SU-DHL-6 (cell line): ENCODE measurements around the gene RNU6-8.

Experiments used
- H2AFZ ChIP-seq: fragments of 200-600 bp; sonication (generic); 2 replicates; pipeline ENCODE4 v1.6.1; 2014; ENCODE audit warnings: low read depth, mild to moderate bottlenecking, moderate library complexity, mixed read lengths, antibody characterized with exemption, low read length; ENCODE audit not compliant: severe bottlenecking
- H3F3A ChIP-seq: fragments of 200-600 bp; shearing (Covaris generic); 2 replicates; pipeline ENCODE4 v1.6.0; 2016; ENCODE audit warnings: antibody characterized with exemption, mild to moderate bottlenecking; ENCODE audit not compliant: insufficient read depth
- H3K27ac ChIP-seq: fragments of 200-600 bp; sonication (generic); 2 replicates; pipeline ENCODE4 v1.5.1; 2016; ENCODE audit warnings: low read depth, mild to moderate bottlenecking, low read length, moderate library complexity, mixed read lengths
- H3K27me3 ChIP-seq: fragments of 200-600 bp; sonication (generic), shearing (Covaris generic); 2 replicates; pipeline ENCODE4 v1.6.0; 2014; ENCODE audit warnings: mild to moderate bottlenecking, low read length
- H3K36me3 ChIP-seq: fragments of 200-600 bp; sonication (generic); 2 replicates; pipeline ENCODE4 v1.6.1; 2014; ENCODE audit warnings: mild to moderate bottlenecking, low read length, mixed read lengths
- H3K4me2 ChIP-seq: fragments of 300-600, 200-600 bp; shearing (Covaris generic), sonication (generic); 2 replicates; pipeline ENCODE4 v1.6.0; 2014; ENCODE audit warnings: low read length, low read depth, mild to moderate bottlenecking; ENCODE audit not compliant: poor library complexity, severe bottlenecking
- H3K4me3 ChIP-seq: fragments of 200-600 bp; sonication (generic); 2 replicates; pipeline ENCODE4 v1.5.1; 2014; ENCODE audit warnings: antibody characterized with exemption, low read length, mild to moderate bottlenecking, mixed read lengths; ENCODE audit not compliant: insufficient read depth, poor library complexity, severe bottlenecking
- H3K79me2 ChIP-seq: fragments of 200-600 bp; sonication (generic); 2 replicates; pipeline ENCODE4 v1.6.1; 2014; ENCODE audit warnings: mild to moderate bottlenecking, low read length, moderate library complexity; ENCODE audit not compliant: insufficient read depth
- H3K9ac ChIP-seq: fragments of 200-600 bp; sonication (generic); 2 replicates; pipeline ENCODE4 v1.7.0; 2014; ENCODE audit warnings: mild to moderate bottlenecking, low read length
- H3K9me2 ChIP-seq: fragments of 200-600 bp; sonication (generic); replicated peaks from 2 replicates; pipeline ENCODE4 v1.6.1; 2014; ENCODE audit warnings: low read length; ENCODE audit not compliant: insufficient read depth
- H3K9me3 ChIP-seq: fragments of 200-600 bp; sonication (generic); 2 replicates; pipeline ENCODE4 v1.6.1; 2014; ENCODE audit warnings: low read length, mixed read lengths; ENCODE audit not compliant: insufficient read depth
- H4K20me1 ChIP-seq: fragments of 200-600 bp; sonication (generic); 2 replicates; pipeline ENCODE4 v1.6.1; 2014; ENCODE audit warnings: low read depth, mild to moderate bottlenecking, antibody characterized with exemption, low read length, moderate library complexity, mixed read lengths
- CTCF ChIP-seq: fragments of 200-600 bp; sonication (generic); IDR thresholded peaks from one replicate; pipeline ENCODE4 v1.5.1; 2017; ENCODE audit warnings: antibody characterized with exemption, mild to moderate bottlenecking, low read length, moderate library complexity; ENCODE audit not compliant: insufficient read depth, poor library complexity, severe bottlenecking
- EZH2phosphoT487 ChIP-seq: fragments of 200-600 bp; sonication (generic), shearing (Covaris generic); conservative IDR thresholded peaks from 2 replicates; pipeline ENCODE4 v1.6.1; 2018; ENCODE audit warnings: mild to moderate bottlenecking, antibody characterized with exemption, low read length, moderate library complexity, mixed read lengths

RNU6-8 gene

GRCh38 chr14:32202998-32203882 lies at the start of gene RNU6-8:
TSS of gene RNU6-8 (minus strand) at chr14:32203269.
- H3K9me3 ChIP-seq = no peaks in the 10 kb centered on the region
- no peaks in the 10 kb centered on the region for H3K36me3 ChIP-seq
- peak within 1 kb of the TSS; percentile 52 for H3K9ac ChIP-seq
- H4K20me1 ChIP-seq = no peaks in the 10 kb centered on the region
- TF ChIP-seq CTCF = no peak
- no peak for TF ChIP-seq EZH2phosphoT487
- H3F3A ChIP-seq = peaks cover 20% of the 10 kb centered on the region
- H3K27me3 ChIP-seq = no peaks in the 10 kb centered on the region
- H3K9me2 ChIP-seq = no peaks in the 10 kb centered on the region
- H2AFZ ChIP-seq = peak within 1 kb of the TSS; percentile 96
- H3K4me2 ChIP-seq = peak within 1 kb of the TSS; percentile 93
- no peaks in the 10 kb centered on the region for H3K79me2 ChIP-seq
- peak within 1 kb of the TSS; percentile 67 for H3K4me3 ChIP-seq
- peak within 1 kb of the TSS; percentile 49; the same call in 1 of the 2 replicates for H3K27ac ChIP-seq

GRCh38 chr14:32252030-32252670 lies 49.1 kb upstream of the RNU6-8 start:
- Histone ChIP-seq H3K9ac (no peak overlapping the region), H3K27ac (no peak overlapping the region), H2AFZ (peak overlapping the region; percentile 70), H3K4me3 (no peak overlapping the region), H3K36me3 (no peaks in the 10 kb centered on the region), H3K4me2 (no peak overlapping the region), H3K9me3 (no peaks in the 10 kb centered on the region), H4K20me1 (no peaks in the 10 kb centered on the region), H3K79me2 (no peaks in the 10 kb centered on the region), H3F3A (no peaks in the 10 kb centered on the region), H3K9me2 (no peaks in the 10 kb centered on the region), H3K27me3 (no peaks in the 10 kb centered on the region)
- no peak for TF ChIP-seq EZH2phosphoT487
- TF ChIP-seq CTCF = peak; percentile 87

GRCh38 chr14:32251530-32251929 lies 48.5 kb upstream of the RNU6-8 start:
- H3F3A ChIP-seq = no peaks in the 10 kb centered on the region
- H3K27me3 ChIP-seq = no peaks in the 10 kb centered on the region
- no peaks in the 10 kb centered on the region for H3K9me3 ChIP-seq
- no peaks in the 10 kb centered on the region for H4K20me1 ChIP-seq
- H3K4me3 ChIP-seq = no peak overlapping the region
- peak overlapping the region; percentile 70 for H2AFZ ChIP-seq
- H3K9ac ChIP-seq = no peak overlapping the region
- H3K4me2 ChIP-seq = no peak overlapping the region
- H3K79me2 ChIP-seq = no peaks in the 10 kb centered on the region
- no peak for TF ChIP-seq EZH2phosphoT487
- no peaks in the 10 kb centered on the region for H3K9me2 ChIP-seq
- no peak overlapping the region for H3K27ac ChIP-seq
- no peaks in the 10 kb centered on the region for H3K36me3 ChIP-seq

GRCh38 chr14:32250681-32251080 lies 47.6 kb upstream of the RNU6-8 start:
- no peaks in the 10 kb centered on the region for H3K36me3 ChIP-seq
- H2AFZ ChIP-seq = no peak overlapping the region
- H3K79me2 ChIP-seq = no peaks in the 10 kb centered on the region
- H3K27me3 ChIP-seq = no peaks in the 10 kb centered on the region
- no peak overlapping the region for H3K27ac ChIP-seq
- H3K9me2 ChIP-seq = no peaks in the 10 kb centered on the region
- no peak overlapping the region for H3K4me3 ChIP-seq
- H3F3A ChIP-seq = no peaks in the 10 kb centered on the region
- H3K9me3 ChIP-seq = no peaks in the 10 kb centered on the region
- no peak overlapping the region for H3K4me2 ChIP-seq
- H3K9ac ChIP-seq = no peak overlapping the region
- no peaks in the 10 kb centered on the region for H4K20me1 ChIP-seq
- no peak for TF ChIP-seq CTCF
- TF ChIP-seq EZH2phosphoT487 = no peak
